SW 1271 (cell line): ENCODE measurements around the gene HOXD3.

ENCODE experiments used
- DNase-seq, 2 experiments: peaks; one replicate each; lab custom pipeline; 2025; lab: John Stamatoyannopoulos, UW

Gene HOXD3

GRCh38 chr2:176162911-176163671 is 6.0 kb downstream of the HOXD3 start:
- no peak for DNase-seq

GRCh38 chr2:176163672-176164056 is 6.6 kb downstream of the HOXD3 start:
- no peak for DNase-seq

GRCh38 chr2:176164201-176164600 is 7.1 kb downstream of the HOXD3 start:
- DNase-seq: no peak

GRCh38 chr2:176164611-176165369 is 7.7 kb downstream of the HOXD3 start:
- DNase-seq: no peak

GRCh38 chr2:176165370-176166050 is 8.4 kb downstream of the HOXD3 start:
- DNase-seq: no peak

- no peak for DNase-seq
Observed at GRCh38 chr2:176166272-176166671, 9.2 kb downstream of the HOXD3 start.

- DNase-seq: no peak
Observed at GRCh38 chr2:176167398-176167797, 10.3 kb downstream of the HOXD3 start.

GRCh38 chr2:176169181-176169580 is 12.1 kb downstream of the HOXD3 start:
- no peak for DNase-seq

GRCh38 chr2:176169711-176170110 is 12.6 kb downstream of the HOXD3 start:
- DNase-seq: no peak

- no peak for DNase-seq
Observed at GRCh38 chr2:176170602-176171305, 13.6 kb downstream of the HOXD3 start.

GRCh38 chr2:176171351-176172006 is 14.4 kb downstream of the HOXD3 start:
- no peak for DNase-seq

GRCh38 chr2:176172007-176172894 is 15.1 kb downstream of the HOXD3 start:
- no peak for DNase-seq

GRCh38 chr2:176172895-176173566 is 15.9 kb downstream of the HOXD3 start:
- DNase-seq: no peak

GRCh38 chr2:176173567-176174381 is 16.7 kb downstream of the HOXD3 start:
- no peak for DNase-seq

GRCh38 chr2:176174382-176174823 is 17.3 kb downstream of the HOXD3 start:
- no peak for DNase-seq

GRCh38 chr2:176174824-176175708 is 18.0 kb downstream of the HOXD3 start:
- DNase-seq: no peak

- no peak for DNase-seq
Observed at GRCh38 chr2:176175709-176176607, 18.9 kb downstream of the HOXD3 start.
